Measurements from ENCODE around the gene MANEAL.

The MANEAL gene

DNA sequence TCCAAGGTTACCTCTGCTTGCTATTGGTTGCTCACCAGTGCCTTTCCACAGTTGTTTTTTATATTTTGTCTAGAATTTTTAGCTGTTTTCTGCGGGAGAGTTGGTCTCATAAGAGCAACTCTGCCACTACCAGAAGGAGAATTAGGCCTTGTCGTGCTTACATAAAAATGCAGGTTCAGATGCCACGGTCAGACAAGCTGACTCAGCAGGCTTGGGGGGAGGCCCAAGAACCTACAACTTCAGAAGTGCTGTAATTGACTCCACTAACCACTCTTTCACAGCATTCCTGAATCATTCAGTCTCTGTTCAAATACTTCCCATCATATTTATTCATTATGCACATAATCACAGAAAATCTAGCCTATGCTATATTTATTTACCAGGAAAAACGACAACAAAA is 37.5 kb downstream of the MANEAL start:
- TF ChIP-seq, protein P1, sequence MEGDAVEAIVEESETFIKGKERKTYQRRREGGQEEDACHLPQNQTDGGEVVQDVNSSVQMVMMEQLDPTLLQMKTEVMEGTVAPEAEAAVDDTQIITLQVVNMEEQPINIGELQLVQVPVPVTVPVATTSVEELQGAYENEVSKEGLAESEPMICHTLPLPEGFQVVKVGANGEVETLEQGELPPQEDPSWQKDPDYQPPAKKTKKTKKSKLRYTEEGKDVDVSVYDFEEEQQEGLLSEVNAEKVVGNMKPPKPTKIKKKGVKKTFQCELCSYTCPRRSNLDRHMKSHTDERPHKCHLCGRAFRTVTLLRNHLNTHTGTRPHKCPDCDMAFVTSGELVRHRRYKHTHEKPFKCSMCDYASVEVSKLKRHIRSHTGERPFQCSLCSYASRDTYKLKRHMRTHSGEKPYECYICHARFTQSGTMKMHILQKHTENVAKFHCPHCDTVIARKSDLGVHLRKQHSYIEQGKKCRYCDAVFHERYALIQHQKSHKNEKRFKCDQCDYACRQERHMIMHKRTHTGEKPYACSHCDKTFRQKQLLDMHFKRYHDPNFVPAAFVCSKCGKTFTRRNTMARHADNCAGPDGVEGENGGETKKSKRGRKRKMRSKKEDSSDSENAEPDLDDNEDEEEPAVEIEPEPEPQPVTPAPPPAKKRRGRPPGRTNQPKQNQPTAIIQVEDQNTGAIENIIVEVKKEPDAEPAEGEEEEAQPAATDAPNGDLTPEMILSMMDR (IDR thresholded peaks at IDR 0.05), result no peak
- H3K4me3 ChIP-seq, result no peak overlapping the region
- no peak for DNase-seq (ENCODE audit: low spot score)
- no peak overlapping the region for H3K27ac ChIP-seq

DNA sequence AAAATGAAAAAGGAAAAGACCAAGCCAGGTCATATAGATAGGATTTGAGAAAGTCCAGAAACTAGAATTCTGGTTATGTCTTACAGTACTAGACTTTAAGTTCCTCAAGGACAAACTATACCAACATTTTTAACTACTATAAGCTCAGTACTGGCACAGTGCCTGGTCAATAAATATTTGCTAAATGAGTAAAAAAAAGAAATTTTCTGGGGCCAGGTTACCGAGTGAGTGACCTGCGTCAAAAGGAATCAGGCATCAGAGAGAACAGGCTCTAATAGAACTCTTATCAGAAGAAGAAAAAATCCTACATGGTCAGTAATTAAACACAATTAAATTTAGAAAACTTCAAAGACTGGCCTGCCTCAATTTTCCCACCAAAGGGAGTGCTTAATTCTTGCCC is 38.2 kb downstream of the MANEAL start:
- Histone ChIP-seq H3K4me3 (no peak overlapping the region), H3K27ac (no peak overlapping the region)
- TF ChIP-seq, protein P1 (IDR thresholded peaks at IDR 0.05), result no peak
- no peak for DNase-seq (ENCODE audit: low spot score)

DNA sequence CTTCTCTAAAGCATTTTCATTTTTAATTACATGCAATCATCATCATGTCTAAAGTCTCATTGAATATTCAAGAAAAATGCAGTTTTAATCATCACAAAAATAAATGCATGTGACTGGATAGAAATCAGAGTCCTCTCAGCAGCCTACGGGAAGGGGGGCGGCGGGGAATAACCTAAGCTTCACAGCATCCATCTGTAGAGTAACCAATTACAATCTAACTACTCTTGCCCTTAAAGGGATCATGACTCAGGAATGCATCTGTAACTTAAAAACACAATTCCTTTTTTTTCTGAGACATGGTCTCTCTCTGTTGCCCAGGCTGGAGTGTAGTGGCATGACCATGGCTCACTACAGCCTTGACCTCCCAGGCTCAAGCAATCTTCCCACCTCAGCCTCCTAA is 43.1 kb downstream of the MANEAL start:
- H3K4me3 ChIP-seq, result no peak overlapping the region
- DNase-seq (ENCODE audit: low spot score), result no peak
- H3K27ac ChIP-seq, result no peak overlapping the region
- TF ChIP-seq, protein P1 (IDR thresholded peaks at IDR 0.05), result no peak

DNA sequence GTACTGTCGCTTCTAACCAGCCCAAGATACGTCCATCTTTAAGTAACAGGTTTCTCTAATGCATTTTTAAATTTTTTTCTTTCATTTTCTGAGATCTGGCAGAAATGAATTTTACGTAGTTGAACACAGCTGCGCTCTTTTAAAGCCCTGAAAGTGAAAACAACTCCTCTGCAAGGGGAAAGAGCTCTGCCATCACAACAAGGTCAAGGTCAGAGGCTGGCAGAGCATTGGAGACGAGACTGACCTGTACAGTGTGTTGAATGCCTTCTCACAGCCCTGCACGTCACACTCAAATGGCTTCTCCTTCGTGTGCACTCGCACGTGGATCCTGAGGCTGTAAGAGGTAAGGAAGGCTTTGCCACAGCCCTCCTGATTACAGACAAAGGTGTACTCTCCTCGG is 46.0 kb downstream of the MANEAL start:
- no peak overlapping the region for H3K4me3 ChIP-seq
- no peak overlapping the region for H3K27ac ChIP-seq
- TF ChIP-seq, protein P1 (IDR thresholded peaks at IDR 0.05), result no peak

DNA sequence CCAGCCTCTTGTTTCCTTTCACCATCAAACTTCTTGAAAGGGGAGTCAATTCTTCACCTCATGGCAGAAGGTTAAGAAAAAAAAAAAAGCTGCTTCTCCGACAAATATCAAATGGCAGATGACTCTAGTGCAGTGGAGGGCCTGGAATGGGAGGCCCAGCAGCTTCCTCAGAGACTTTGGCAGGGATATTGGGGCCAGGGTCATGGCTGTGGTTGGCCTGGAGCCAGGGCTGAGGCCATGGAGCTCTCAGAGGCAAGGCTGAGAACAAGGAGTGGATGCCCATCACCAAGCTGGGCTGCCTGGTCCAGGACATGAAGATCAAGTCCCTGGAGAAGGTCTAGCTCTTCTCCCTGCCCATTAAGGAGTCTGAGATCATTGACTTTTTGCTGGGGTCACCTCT is 47.1 kb downstream of the MANEAL start:
- Histone ChIP-seq H3K27ac (no peak overlapping the region), H3K4me3 (no peak overlapping the region)
- DNase-seq (ENCODE audit: low spot score), result no peak
- TF ChIP-seq, protein P1 (IDR thresholded peaks at IDR 0.05), result no peak

More for the DNA sequence above, 46.0 kb downstream of the MANEAL start:
- no peak for DNase-seq (ENCODE audit: low spot score)

DNA sequence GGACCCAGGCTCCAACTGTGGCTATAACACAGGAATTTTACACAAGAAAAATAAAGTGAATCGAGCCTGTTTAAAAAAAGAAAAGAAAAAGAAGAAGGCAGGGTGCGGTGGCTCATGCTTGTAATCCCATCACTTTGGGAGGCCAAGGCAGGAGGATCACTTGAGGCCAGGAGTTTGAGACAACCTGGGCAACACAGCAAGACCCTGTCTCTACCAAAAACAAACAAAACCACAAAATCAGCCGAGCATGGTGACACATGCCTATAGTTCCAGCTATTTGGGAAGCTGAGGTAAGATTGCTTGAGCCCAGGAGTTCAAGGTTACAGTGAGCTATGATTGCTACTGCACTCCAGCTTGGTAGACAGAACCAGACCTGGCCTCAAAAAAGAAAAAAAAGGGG is 48.0 kb downstream of the MANEAL start:
- H3K27ac ChIP-seq, result no peak overlapping the region
- no peak overlapping the region for H3K4me3 ChIP-seq
- DNase-seq (ENCODE audit: low spot score), result no peak
- TF ChIP-seq, protein P1 (IDR thresholded peaks at IDR 0.05), result no peak

DNA sequence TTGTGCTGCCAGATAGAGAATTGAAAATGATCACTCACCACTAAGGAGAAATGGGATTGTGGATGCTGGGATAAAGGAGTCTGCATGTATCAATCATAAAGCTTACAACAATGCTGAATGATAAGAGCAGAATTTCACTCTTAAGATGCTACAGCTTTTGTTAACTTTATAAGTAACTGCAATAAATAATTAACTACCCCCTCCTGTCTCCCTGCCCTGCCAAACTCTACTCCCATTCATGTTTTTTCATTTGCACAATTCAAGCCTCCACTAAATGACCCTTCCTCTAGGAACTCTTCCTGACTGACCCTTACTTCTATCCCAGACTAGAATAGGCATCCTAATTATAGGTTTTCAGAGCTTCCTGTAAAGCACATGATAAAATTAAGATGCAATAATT is 50.9 kb downstream of the MANEAL start:
- Histone ChIP-seq H3K4me3 (no peak overlapping the region), H3K27ac (no peak overlapping the region)
- no peak for DNase-seq (ENCODE audit: low spot score)
- TF ChIP-seq, protein P1 (IDR thresholded peaks at IDR 0.05), result no peak
